Kidney capillary endothelial cell (primary cell): Measurements from ENCODE around the gene DUSP5.
"Not testable (repeated sequence)": the region's sequence is repeated elsewhere in the genome, so short reads cannot be mapped to it uniquely, and the experiment has no call there.

Experiments used
- DNase-seq: peaks from one replicate; pipeline ENCODE4 v3.0.0-alpha.2; 2018; ENCODE audit warnings: low spot score

The DUSP5 gene

DNA sequence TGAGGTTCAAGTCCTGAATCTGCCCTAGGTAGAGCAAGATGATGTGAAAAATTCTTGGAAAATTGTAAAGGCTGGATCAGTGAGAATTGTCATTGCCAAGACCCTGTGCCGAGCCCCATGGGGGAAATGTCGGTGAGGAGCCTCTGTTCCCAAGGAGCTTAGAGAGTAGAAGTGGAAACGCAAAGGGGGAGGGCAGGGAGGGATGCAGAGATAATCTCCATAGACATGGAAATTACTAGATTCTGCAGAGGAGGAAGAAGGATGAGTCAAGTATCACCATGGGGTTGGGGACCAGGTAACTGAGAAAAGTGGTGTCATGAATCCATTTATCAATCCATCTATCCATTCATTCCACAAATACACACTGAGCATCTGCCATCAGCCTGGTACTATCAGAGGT, 26.0 kb downstream of the DUSP5 start:
- no peak for DNase-seq

DNA sequence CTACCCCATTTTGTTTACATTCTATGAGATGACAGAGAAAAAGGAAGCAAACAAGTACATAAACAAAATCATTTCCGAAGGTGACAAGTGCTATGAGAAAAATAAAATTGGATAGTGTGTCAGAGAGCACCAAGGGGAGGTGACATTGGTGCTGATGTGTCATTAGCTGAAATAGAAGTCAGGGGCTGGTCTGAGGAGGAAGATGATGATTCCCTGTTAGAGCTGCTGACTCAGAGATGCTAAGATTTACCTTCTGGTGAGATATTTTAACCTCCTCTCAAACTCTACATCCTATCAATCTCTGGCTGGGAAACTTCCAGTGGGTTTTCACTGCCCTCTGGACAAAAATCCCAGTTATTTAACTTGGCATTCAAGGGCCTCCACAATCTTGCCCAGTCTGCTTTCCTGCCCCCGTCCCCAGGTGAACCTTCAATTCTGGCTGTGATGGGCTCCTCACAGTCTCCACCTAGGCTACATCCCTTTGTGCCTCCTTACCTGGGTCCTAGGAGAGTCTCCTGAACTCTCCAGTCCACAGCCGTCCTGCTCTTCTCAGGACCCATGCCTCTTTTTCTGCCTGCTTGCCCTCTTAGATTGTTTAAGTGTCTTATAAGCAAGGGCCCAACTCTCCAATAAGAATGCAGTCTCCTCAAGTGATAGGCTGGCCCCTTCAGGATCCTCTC, 26.6 kb downstream of the DUSP5 start:
- DNase-seq, result peak; percentile 29

- no peak for DNase-seq
Observed at GRCh38 chr10:110524859-110525232, 27.1 kb downstream of the DUSP5 start.

GRCh38 chr10:110525349-110526260, 27.9 kb downstream of the DUSP5 start:
- DNase-seq, result peak; percentile 93

GRCh38 chr10:110527731-110528171, 30.0 kb downstream of the DUSP5 start:
- peak; percentile 94 for DNase-seq

DNA sequence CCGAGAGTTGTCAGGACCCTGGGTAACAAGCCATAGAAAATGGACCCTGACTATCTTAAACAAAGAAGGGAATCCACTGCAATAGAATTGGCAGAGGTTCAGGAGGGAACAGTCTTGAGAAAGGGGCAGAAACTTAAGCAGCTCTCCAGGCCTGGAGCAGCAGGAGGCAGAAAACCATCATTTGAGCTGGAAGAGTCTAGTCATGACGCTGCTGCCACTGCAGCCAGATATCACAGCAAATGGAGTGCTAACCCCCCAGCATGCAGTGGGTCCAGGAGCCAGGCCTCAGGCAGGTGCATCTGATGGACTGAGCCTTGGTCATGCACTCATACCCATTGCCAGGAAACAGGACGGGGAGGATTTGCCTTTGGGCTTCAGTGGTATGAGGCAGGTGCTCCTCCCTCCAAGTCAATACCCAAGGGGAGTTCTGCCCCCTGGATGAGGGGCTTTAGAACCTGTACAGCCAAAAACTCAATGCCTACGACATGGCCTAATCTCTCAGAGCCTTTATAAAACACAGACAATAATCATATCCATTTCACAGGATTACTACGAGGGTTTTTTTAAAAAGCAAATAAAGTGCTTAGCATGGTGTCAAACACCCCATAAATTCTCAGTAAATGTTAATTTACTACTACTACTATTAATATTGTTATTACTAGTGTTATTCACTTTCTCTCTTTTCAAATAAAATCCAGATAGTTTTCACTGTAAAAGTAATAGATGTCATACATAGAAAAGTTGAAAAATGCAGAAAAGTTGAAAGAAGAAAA, 30.7 kb downstream of the DUSP5 start:
- peak; percentile 17 for DNase-seq

DNA sequence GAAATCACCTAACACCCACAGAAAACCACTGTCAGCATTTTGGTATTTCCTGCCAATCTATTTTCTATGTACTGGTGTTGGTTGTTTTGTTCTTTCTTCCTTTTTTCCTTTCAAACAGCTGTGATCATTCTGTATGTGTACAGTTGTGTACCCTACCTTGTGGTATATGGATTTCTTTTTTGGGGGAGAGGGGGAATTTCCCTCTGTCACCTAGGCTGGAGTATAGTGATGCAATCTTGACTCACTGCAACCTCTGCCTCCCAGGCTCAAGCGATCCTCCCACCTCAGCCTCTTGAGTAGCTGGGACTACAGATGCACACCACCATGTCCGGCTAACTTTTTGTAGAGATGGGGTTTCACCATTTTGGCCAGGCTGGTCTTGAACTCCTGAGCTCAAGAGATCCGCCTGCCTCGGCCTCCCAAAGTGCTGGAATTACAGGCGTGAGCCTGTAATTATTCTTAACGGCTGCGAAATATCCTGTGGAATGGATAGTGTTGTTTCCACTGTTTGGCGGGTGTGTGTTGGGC, 31.4 kb downstream of the DUSP5 start:
- peak; percentile 51 for DNase-seq

- DNase-seq, result no peak
Observed at GRCh38 chr10:110529596-110530011, 31.9 kb downstream of the DUSP5 start.

DNA sequence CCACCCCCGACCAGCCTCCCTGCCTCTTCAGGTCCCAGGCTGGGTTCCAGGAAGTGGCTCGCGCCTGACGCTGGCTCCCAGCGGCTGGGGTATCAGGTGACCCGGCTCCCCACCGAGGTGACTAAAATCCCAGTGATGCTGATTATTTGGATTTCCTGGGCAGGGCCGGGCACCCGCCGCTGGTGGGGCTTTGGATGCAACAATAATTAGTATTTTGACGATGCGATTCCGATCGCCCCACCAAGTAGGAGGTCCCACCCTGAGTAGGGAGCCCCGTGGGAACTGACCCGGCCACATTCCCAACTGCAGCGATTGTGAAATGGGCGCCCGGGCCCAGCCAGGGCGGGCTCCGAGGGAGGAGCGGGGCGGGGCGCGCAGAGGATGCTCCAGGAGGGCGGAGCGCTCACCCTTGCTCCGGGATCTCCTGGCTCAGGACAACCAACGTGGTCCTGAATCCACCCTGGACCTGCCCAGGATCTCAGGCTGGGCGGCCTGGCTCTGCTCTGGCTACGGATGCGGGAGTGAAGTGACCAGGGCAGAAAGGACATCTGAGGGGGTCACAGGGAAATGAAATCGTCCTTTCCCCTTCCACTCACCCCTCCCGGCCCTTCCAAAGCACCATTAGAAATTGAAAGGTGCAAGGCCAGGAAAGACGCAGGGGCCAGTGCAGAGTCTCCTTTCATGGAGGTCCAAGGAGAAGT, 32.6 kb downstream of the DUSP5 start:
- peak; percentile 75 for DNase-seq

DNA sequence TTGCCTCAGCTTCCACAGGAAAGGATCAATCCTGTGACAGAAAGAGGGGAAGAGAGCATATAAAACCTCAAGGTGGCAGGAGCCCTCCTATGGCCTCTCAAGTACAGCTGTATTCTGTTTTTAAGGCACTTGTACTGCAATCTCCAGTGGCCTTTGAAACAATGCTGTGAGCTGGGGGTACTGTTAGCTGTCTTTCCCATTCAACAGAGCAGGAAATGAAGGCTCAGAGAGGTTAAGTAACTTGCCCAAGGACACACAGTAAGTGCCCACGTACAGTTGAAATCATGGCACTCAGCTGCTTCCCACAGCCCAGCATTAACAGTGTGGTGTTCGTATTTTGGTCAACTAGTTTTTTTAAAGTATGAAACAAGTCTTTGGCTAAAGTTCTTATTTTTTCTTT, 34.0 kb downstream of the DUSP5 start:
- peak; percentile 9 for DNase-seq

DNA sequence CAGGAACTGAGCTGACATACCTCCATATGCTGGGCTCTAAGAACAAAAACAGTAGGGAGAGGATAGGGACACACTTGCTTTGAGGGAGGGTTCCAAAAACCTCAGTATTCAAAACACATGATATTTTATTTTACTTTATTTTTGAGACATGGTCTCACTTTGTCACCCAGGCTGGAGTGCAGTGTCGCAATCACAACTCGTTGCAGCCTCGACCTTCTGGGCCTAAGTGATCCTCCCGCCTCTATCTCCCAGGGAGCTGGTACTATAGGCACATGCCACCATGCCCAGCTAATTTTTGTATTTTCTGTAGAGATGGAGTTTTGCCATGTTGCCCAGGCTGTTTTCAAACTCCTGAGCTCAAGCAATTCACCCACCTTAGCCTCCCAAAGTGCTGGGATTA, 34.9 kb downstream of the DUSP5 start:
- DNase-seq, result not testable (repeated sequence)

GRCh38 chr10:110533149-110533548, 35.4 kb downstream of the DUSP5 start:
- peak; percentile 49 for DNase-seq

DNA sequence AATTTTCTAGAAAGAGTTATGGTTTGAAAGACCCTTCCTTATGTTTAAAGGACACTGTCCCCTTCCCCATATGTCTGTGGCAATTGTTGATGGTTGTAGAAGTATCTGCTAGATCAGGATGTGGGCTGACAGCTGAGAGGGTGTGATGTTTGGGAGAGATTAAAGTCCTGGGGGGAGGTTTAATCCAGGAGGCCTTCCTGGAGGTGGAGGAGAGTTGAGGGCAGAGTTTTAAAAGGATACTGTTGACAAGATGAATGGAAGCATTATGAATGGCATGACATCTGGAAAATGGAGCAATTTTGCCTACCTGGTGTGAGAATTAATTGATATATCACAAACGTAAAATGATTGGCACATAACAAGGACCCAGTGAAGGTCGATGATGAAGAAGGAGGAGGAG, 36.9 kb downstream of the DUSP5 start:
- no peak for DNase-seq

GRCh38 chr10:110535958-110536891, 38.5 kb downstream of the DUSP5 start:
- DNase-seq, result peak; percentile 93

DNA sequence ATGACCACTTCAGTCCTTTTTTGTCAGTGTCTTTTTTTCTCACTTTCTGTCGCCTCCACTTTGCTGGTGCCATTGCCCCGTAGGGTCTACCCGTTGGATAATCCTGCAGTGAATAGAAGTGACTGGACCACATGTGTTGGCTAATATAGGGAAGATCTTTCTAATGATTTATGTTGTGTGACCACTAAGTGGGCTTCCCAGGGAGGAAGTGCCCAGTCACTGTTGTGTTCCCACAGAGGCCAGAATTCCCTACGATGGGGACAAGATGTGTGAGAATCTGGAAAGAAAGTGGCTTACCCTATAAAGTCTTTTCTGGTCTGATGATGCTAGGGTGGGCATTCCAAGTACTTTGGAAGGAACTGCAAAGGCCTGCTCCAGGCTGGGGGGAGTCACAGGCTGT, 41.4 kb downstream of the DUSP5 start:
- no peak for DNase-seq

DNA sequence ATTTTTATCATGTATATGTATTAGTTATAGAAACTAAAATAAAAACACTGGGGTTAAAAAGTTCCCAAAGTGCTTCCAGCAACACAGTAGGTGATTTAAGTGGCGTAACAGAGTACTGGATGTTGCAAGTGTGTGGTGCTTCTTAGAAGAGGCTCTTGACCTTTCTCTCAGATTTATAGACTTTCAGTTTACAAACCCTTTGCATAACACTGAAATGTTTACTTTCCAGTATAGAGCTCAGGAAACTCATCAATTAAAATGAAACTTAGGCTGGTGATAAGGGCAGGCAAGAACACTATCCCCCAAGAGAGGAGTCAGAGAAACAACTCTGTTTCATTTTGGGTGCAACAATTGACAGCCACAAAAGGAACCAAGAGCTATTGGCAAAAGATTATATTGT, 42.3 kb downstream of the DUSP5 start:
- no peak for DNase-seq

DNA sequence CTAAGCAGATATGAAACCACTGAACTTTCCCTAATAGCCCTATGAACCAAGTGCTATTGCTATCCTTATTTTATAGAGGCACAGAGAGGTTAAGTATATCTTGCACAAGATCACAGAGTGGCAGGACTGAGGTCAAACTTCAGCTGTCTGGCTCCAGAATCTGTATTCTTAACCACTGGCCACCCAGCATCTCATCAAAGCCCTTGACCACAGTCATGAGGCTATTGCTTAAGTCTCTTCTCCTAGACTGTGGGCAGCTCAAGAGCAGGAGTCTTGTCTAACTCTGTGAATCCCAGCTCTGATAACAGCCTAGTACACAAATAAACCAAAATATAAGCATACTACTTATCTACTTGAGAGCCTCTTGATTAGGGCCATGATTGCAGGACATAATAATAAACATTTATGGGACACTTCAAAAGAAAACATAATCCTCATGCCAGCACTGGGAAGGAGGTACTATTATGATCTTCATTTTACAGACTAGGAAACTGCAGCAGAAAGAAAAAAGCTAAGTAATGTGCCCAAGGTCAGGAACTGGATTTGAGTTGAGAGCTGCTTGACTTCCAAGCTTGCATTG, 47.3 kb downstream of the DUSP5 start:
- no peak for DNase-seq

DNA sequence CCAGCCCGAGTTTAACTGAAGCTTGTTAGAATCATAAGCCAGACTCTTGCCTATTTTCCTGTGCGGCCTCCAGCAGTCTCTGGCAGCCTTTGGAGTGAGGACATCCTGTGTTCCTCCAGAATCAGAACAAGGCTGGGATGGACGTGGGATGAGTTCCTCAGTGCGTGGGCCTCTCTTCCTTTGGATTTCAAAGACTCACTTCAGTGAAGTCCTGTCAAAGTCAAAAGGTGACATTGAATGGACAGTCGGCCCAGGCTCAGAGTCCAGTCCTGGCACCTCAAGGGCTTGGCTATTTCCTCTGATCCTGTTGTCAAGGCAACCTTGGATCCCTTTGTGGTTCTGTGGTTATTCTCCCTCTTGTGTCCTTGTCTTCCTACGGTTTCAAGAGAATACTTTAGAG, 48.4 kb downstream of the DUSP5 start:
- DNase-seq, result no peak

DNA sequence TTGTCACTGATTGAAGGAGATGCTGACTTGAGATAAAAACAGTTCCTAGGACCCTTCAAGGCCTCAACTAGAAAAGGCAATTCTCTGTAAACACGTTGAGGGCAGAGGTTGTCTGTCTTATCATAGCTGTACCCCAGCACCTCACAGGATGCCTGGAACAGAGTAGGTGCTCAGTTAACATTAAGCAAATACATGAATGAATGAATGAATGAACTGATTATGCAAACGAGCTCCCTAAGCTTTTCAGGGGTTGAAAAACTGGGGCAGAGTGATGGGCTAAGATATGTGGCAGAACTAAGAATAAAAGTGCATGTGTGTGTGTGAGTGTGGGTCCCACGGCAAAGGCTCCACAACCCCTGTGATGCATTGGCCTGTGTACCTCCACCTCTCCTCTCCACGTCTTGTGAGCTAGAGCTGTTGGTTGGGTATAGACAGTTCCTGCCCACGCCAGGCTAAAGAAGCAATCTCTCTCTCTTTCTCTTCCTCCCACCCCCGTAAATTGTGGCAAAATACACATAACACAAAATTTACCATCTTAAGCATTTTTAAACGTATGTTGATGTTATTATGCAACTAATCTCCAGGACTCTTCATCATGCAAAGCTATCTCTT, 48.9 kb downstream of the DUSP5 start:
- no peak for DNase-seq
